Measurements from ENCODE around the gene CD226.
"Not testable (repeated sequence)": the region's sequence is repeated elsewhere in the genome, so short reads cannot be mapped to it uniquely, and the experiment has no call there.

The CD226 gene

GRCh38 chr18:69956665-69957620 lies 9.3 kb upstream of the CD226 start:
- no peak for DNase-seq (ENCODE audit: low spot score)

GRCh38 chr18:69956057-69956456 lies 8.4 kb upstream of the CD226 start:
- DNase-seq (ENCODE audit: low spot score) = no peak

- DNase-seq (ENCODE audit: low spot score) = no peak
These were observed 7.2 kb upstream of the CD226 start for GRCh38 chr18:69954719-69955480.

- no peak for DNase-seq (ENCODE audit: low spot score)
These were observed 5.5 kb upstream of the CD226 start for GRCh38 chr18:69953191-69953590.

- DNase-seq (ENCODE audit: low spot score) = no peak
These were observed 3.5 kb upstream of the CD226 start for GRCh38 chr18:69951182-69951581.

- no peak for DNase-seq (ENCODE audit: low spot score)
These were observed 1.9 kb upstream of the CD226 start for GRCh38 chr18:69949538-69949936.

DNA sequence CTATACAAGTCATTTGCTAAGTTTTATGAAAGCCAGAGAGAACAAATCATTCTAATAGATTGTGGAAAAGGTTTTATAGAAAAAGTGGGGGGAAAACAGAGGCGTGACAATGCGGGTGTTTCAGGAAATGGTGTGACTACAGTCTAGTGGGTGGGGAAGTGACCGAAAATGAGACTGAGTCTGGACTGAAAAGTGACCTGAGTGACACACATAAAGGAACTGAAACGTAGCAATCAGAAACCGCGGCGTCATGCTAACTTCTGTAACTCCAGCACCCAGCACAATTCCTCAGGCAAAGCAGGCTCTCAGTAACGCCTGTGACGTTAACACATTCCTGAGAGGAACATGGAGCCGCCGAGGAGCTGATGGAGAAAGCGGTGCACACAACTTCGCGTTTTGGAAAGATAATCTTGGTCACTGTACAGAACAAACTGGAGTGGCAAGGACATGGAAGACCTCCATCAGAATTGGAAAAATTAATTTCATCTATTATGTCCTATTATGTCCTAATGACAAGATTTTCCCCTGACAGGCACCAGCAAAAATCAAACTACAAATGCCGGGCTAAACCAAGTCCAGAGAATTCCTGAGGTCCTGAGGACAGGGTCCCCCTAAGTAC lies 1.4 kb upstream of the CD226 start:
- DNase-seq (ENCODE audit: low spot score) = no peak

GRCh38 chr18:69948256-69948655 lies 583 bp upstream of the CD226 start:
- DNase-seq (ENCODE audit: low spot score) = no peak

GRCh38 chr18:69946608-69947155 lies 991 bp downstream of the CD226 start:
- no peak for DNase-seq (ENCODE audit: low spot score)

GRCh38 chr18:69945220-69946114 lies 2.2 kb downstream of the CD226 start:
- DNase-seq (ENCODE audit: low spot score) = no peak

GRCh38 chr18:69944436-69944835 lies 3.2 kb downstream of the CD226 start:
- no peak for DNase-seq (ENCODE audit: low spot score)

DNA sequence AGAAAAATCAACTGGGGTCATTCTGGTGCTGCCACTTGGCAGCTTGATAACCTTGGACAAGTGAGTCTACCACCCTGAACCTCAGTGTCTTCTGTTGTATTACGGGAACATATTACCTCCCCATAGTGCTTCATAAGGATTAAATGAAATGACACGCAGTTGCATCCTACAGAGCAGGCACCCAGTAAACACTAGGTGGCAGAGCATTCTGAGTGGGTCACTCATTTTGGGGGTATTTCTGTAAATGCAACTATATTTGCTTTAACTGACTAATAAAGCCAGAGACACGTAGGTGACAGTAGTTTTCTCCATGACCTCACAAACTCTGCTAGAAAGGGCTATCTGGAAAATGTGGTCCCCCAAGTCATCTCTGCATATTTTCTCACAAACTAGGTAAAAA lies 4.7 kb downstream of the CD226 start:
- DNase-seq (ENCODE audit: low spot score) = no peak

- no peak for DNase-seq (ENCODE audit: low spot score)
These were observed 6.5 kb downstream of the CD226 start for GRCh38 chr18:69941183-69941582.

- not testable (repeated sequence) for DNase-seq (ENCODE audit: low spot score)
These were observed 7.9 kb downstream of the CD226 start for GRCh38 chr18:69939812-69940211.

DNA sequence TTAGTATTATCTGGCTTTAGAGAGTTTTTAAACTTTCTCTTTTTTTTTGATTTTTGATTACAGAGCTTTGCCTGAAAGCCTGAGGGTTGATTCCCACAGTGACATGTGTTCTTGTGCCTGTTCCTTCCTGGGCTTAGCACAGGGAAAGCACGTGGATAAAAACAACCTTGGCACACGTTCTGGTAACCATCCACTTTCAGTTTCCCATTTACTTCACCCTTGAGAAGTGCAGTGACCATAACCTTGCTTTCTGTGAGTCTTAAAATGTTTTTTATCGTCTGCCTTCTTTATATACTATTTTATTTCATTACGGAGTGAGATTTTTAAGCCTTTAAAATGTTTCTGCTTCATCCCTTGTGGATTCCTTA lies 11.5 kb downstream of the CD226 start:
- no peak for DNase-seq (ENCODE audit: low spot score)

GRCh38 chr18:69935319-69936190 lies 12.1 kb downstream of the CD226 start:
- no peak for DNase-seq (ENCODE audit: low spot score)

DNA sequence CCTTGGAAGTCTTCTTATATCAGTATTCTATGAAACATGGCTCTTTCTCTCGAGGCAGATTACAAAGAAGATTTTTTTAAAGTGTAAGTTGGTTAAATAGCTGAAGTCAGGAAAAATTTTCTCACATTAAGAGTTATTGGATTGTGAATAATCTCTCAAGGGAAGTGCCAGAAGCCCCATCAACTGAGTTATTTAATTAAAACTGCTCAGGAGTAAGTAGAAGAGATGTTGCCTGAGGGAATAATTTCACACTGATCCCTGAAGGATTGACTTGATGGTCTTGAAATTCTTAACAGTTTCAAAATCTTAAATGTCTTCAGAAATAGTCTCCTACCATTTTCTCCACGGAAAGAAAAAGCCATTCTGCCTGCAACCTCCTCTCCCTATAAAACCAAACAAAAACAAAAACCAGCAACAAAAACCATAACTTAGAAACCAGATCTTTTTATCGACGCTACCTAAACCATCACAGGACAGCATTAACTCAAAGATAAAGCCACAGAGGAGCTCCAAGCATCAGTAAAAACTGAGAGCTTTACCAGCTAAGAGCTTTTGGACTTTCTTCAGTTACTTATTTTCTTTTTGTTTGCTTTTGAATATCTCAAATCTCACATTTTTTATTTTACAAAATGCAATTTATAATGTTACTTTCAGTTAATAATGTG lies 12.9 kb downstream of the CD226 start:
- no peak for DNase-seq (ENCODE audit: low spot score)

- DNase-seq (ENCODE audit: low spot score) = no peak
These were observed 18.5 kb downstream of the CD226 start for GRCh38 chr18:69929041-69929774.

DNA sequence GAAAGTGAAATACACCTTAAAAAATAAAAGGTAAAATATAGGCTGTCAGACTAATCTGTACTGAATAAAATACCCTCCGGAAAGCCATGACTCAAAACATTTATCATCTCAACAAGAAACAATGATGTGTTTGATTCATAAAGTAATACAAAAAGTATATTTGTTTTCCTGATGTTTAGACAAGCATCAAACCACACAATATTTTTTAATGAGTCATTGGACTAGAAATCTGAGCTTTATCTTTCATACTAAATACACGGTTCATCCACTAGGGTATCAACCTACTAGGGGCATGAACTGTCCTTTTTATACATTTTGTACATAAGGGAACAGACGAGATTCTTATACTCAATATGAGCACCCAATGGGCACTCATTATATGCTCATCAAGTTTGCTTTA lies 31.3 kb downstream of the CD226 start:
- no peak for DNase-seq (ENCODE audit: low spot score)
